ENCODE data around the gene SRD5A1.

Gene SRD5A1

GRCh38 chr5:6632888-6633468 lies at the start of gene SRD5A1, which contains the start of gene NSUN2:
SRD5A1 (plus strand) TSS chr5:6633440; CDS start chr5:6633577, 137 bp downstream.
NSUN2 (minus strand) TSS chr5:6633044; CDS start chr5:6632979, 65 bp downstream.
- DNase-seq (ENCODE audit: low read depth in 2 of 3, low spot score in 2 of 3), result peak; percentile 81 to 96 (median 88)

- DNase-seq (ENCODE audit: low read depth in 2 of 3, low spot score in 2 of 3), result no peak
Measured at GRCh38 chr5:6584101-6584645, 49.1 kb upstream of the SRD5A1 start.

GRCh38 chr5:6584727-6585126 lies 48.5 kb upstream of the SRD5A1 start:
- DNase-seq (ENCODE audit: low read depth in 2 of 3, low spot score in 2 of 3), result no peak

- DNase-seq (ENCODE audit: low read depth in 2 of 3, low spot score in 2 of 3), result no peak
Measured at GRCh38 chr5:6585168-6585567, 48.1 kb upstream of the SRD5A1 start.

- DNase-seq (ENCODE audit: low read depth in 2 of 3, low spot score in 2 of 3), result no peak
Measured at GRCh38 chr5:6585939-6586646, 47.1 kb upstream of the SRD5A1 start.

- DNase-seq (ENCODE audit: low read depth in 2 of 3, low spot score in 2 of 3), result no peak
Measured at GRCh38 chr5:6586647-6587042, 46.6 kb upstream of the SRD5A1 start.

- DNase-seq (ENCODE audit: low read depth in 2 of 3, low spot score in 2 of 3), result no peak
Measured at GRCh38 chr5:6587171-6587570, 46.1 kb upstream of the SRD5A1 start.

- DNase-seq (ENCODE audit: low read depth in 2 of 3, low spot score in 2 of 3), result no peak
Measured at GRCh38 chr5:6590581-6590980, 42.7 kb upstream of the SRD5A1 start.

GRCh38 chr5:6591671-6592288 lies 41.5 kb upstream of the SRD5A1 start:
- DNase-seq (ENCODE audit: low read depth in 2 of 3, low spot score in 2 of 3), result no peak

GRCh38 chr5:6592601-6593000 lies 40.6 kb upstream of the SRD5A1 start:
- no peak for DNase-seq (ENCODE audit: low read depth in 2 of 3, low spot score in 2 of 3)

- DNase-seq (ENCODE audit: low read depth in 2 of 3, low spot score in 2 of 3), result no peak
Measured at GRCh38 chr5:6593148-6594016, 39.9 kb upstream of the SRD5A1 start.

GRCh38 chr5:6594066-6594465 lies 39.2 kb upstream of the SRD5A1 start:
- DNase-seq (ENCODE audit: low read depth in 2 of 3, low spot score in 2 of 3), result no peak

- DNase-seq (ENCODE audit: low read depth in 2 of 3, low spot score in 2 of 3), result no peak
Measured at GRCh38 chr5:6595405-6595804, 37.8 kb upstream of the SRD5A1 start.

GRCh38 chr5:6596388-6596787 lies 36.9 kb upstream of the SRD5A1 start:
- no peak for DNase-seq (ENCODE audit: low read depth in 2 of 3, low spot score in 2 of 3)

- DNase-seq (ENCODE audit: low read depth in 2 of 3, low spot score in 2 of 3), result no peak
Measured at GRCh38 chr5:6597557-6597956, 35.7 kb upstream of the SRD5A1 start.

- DNase-seq (ENCODE audit: low read depth in 2 of 3, low spot score in 2 of 3), result no peak
Measured at GRCh38 chr5:6598351-6598900, 34.8 kb upstream of the SRD5A1 start.

GRCh38 chr5:6599739-6600138 lies 33.5 kb upstream of the SRD5A1 start:
- no peak for DNase-seq (ENCODE audit: low read depth in 2 of 3, low spot score in 2 of 3)

GRCh38 chr5:6601271-6601670 lies 32.0 kb upstream of the SRD5A1 start:
- no peak for DNase-seq (ENCODE audit: low read depth in 2 of 3, low spot score in 2 of 3)

GRCh38 chr5:6601816-6602215 lies 31.4 kb upstream of the SRD5A1 start:
- DNase-seq (ENCODE audit: low read depth in 2 of 3, low spot score in 2 of 3), result no peak

- no peak for DNase-seq (ENCODE audit: low read depth in 2 of 3, low spot score in 2 of 3)
Measured at GRCh38 chr5:6602441-6602840, 30.8 kb upstream of the SRD5A1 start.

GRCh38 chr5:6603643-6604042 lies 29.6 kb upstream of the SRD5A1 start:
- no peak for DNase-seq (ENCODE audit: low read depth in 2 of 3, low spot score in 2 of 3)

Measured in activated CD8-positive, alpha-beta memory T cell treated with anti-CD3 and anti-CD28 coated beads for 48 hours (primary cell).